Hepatocyte (in vitro differentiated cells): Measurements from ENCODE around the gene RGS19.

ENCODE experiments used
- EZH2phosphoT487 ChIP-seq: fragments of 200-600 bp; sonication (generic); IDR thresholded peaks from one replicate; pipeline ENCODE4 v1.6.1; 2018; ENCODE audit warnings: antibody characterized with exemption, mild to moderate bottlenecking, low read depth, moderate library complexity; ENCODE audit not compliant: unreplicated experiment, severe bottlenecking
- TF ChIP-seq, protein P1 (sequence below): fragments of 200-600 bp; sonication (generic); IDR thresholded peaks from 2 replicates; pipeline ENCODE4 v1.5.1; 2016; ENCODE audit warnings: antibody characterized with exemption, mild to moderate bottlenecking; ENCODE audit not compliant: poor library complexity

GRCh38 chr20:64056639-64056888 lies 22.8 kb downstream of the RGS19 start:
- TF ChIP-seq EZH2phosphoT487, result no peak
- TF ChIP-seq, protein P1, sequence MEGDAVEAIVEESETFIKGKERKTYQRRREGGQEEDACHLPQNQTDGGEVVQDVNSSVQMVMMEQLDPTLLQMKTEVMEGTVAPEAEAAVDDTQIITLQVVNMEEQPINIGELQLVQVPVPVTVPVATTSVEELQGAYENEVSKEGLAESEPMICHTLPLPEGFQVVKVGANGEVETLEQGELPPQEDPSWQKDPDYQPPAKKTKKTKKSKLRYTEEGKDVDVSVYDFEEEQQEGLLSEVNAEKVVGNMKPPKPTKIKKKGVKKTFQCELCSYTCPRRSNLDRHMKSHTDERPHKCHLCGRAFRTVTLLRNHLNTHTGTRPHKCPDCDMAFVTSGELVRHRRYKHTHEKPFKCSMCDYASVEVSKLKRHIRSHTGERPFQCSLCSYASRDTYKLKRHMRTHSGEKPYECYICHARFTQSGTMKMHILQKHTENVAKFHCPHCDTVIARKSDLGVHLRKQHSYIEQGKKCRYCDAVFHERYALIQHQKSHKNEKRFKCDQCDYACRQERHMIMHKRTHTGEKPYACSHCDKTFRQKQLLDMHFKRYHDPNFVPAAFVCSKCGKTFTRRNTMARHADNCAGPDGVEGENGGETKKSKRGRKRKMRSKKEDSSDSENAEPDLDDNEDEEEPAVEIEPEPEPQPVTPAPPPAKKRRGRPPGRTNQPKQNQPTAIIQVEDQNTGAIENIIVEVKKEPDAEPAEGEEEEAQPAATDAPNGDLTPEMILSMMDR, result no peak
